Vagina (tissue), 2 donors: ENCODE data around the gene LTBP2.

Experiments used
- POLR2A ChIP-seq, 2 donors: fragments of 450-650 bp; IDR thresholded peaks; one replicate each; pipeline ENCODE4 v1.6.1; 2017; ENCODE audit warnings: antibody characterized with exemption in 2 of 2, mild to moderate bottlenecking in 2 of 2, moderate library complexity in 2 of 2
- POLR2AphosphoS5 ChIP-seq, 2 donors: sonication (generic); formaldehyde crosslinking; IDR thresholded peaks; one replicate each; pipeline ENCODE4 v1.9.0; 2017; ENCODE audit warnings: antibody characterized with exemption in 2 of 2, mild to moderate bottlenecking in 2 of 2, low read depth in 1 of 2; ENCODE audit not compliant: insufficient read depth in 1 of 2
- TF ChIP-seq, protein P1 (sequence below), 3 experiments: fragments of 450-650 bp in 2 of 3; fragments of 200-600 bp in 1 of 3; sonication (generic) in 1 of 3; IDR thresholded peaks; one replicate each; pipeline ENCODE4 v1.5.1; 2017 to 2019; ENCODE audit warnings: antibody characterized with exemption in 3 of 3, mild to moderate bottlenecking in 2 of 3, moderate library complexity in 2 of 3

DNA sequence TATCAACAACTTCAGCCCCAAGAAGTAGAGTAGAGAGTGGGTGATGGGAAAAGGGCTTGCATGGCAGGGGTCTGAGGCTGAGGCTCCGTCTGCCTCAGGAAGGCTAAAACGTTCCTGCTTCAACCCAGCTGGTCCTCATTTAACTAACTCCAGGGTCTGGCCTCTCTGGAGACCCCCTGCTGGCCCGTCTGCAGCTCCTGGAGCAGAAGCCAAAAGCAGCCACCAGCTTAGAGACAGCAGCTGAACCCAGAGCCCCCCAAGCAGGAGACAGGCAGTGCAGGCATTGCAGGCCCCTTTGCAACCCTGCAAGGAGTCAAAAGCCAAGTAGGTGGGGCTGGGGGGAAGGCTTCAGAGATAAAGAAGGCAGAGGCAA lies 25.1 kb upstream of the LTBP2 start:
- TF ChIP-seq, protein P1, sequence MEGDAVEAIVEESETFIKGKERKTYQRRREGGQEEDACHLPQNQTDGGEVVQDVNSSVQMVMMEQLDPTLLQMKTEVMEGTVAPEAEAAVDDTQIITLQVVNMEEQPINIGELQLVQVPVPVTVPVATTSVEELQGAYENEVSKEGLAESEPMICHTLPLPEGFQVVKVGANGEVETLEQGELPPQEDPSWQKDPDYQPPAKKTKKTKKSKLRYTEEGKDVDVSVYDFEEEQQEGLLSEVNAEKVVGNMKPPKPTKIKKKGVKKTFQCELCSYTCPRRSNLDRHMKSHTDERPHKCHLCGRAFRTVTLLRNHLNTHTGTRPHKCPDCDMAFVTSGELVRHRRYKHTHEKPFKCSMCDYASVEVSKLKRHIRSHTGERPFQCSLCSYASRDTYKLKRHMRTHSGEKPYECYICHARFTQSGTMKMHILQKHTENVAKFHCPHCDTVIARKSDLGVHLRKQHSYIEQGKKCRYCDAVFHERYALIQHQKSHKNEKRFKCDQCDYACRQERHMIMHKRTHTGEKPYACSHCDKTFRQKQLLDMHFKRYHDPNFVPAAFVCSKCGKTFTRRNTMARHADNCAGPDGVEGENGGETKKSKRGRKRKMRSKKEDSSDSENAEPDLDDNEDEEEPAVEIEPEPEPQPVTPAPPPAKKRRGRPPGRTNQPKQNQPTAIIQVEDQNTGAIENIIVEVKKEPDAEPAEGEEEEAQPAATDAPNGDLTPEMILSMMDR (IDR thresholded peaks at IDR 0.05), result no peak
- no peak for TF ChIP-seq POLR2A (IDR thresholded peaks at IDR 0.05)
- no peak for TF ChIP-seq POLR2AphosphoS5 (IDR thresholded peaks at IDR 0.05; ENCODE audit: insufficient read depth in 1 of 2, low read depth in 1 of 2)
